Stimulated activated CD8-positive, alpha-beta memory T cell treated with anti-CD3 and anti-CD28 coated beads, Interleukin-15, amount 100 ng/mL, for 48 hours (primary cell): ENCODE data around the gene ZPLD1.

ENCODE experiments used
- DNase-seq, 2 donors: peaks; one replicate each; pipeline ENCODE4 v3.0.0-alpha.2; 2020; ENCODE audit warnings: low read depth in 2 of 2

Gene ZPLD1

GRCh38 chr3:102434715-102435114 lies at the start of gene ZPLD1:
Gene ZPLD1, plus strand, starts transcription at chr3:102435015. Its CDS starts 3,473 bp downstream, at chr3:102438488.
- DNase-seq, result no peak

GRCh38 chr3:102390171-102390864 lies 44.5 kb upstream of the ZPLD1 start:
- DNase-seq, result no peak

GRCh38 chr3:102390916-102391315 lies 43.9 kb upstream of the ZPLD1 start:
- no peak for DNase-seq

GRCh38 chr3:102391491-102391890 lies 43.3 kb upstream of the ZPLD1 start:
- no peak for DNase-seq

GRCh38 chr3:102394517-102394916 lies 40.3 kb upstream of the ZPLD1 start:
- no peak for DNase-seq

- DNase-seq, result no peak
These were observed 36.6 kb upstream of the ZPLD1 start for GRCh38 chr3:102398176-102398575.

GRCh38 chr3:102398666-102399065 lies 36.1 kb upstream of the ZPLD1 start:
- no peak for DNase-seq

GRCh38 chr3:102400142-102400541 lies 34.7 kb upstream of the ZPLD1 start:
- no peak for DNase-seq

- no peak for DNase-seq
These were observed 34.0 kb upstream of the ZPLD1 start for GRCh38 chr3:102400766-102401165.

- DNase-seq, result no peak
These were observed 24.2 kb upstream of the ZPLD1 start for GRCh38 chr3:102410616-102411015.

- DNase-seq, result no peak
These were observed 19.3 kb upstream of the ZPLD1 start for GRCh38 chr3:102415553-102415952.

- no peak for DNase-seq
These were observed 15.0 kb upstream of the ZPLD1 start for GRCh38 chr3:102419786-102420185.

GRCh38 chr3:102441832-102442231 lies 7.0 kb downstream of the ZPLD1 start:
- no peak for DNase-seq

GRCh38 chr3:102443021-102443420 lies 8.2 kb downstream of the ZPLD1 start:
- no peak for DNase-seq

- no peak for DNase-seq
These were observed 9.3 kb downstream of the ZPLD1 start for GRCh38 chr3:102444101-102444500.

- DNase-seq, result no peak
These were observed 12.5 kb downstream of the ZPLD1 start for GRCh38 chr3:102447272-102447671.

- DNase-seq, result no peak
These were observed 14.5 kb downstream of the ZPLD1 start for GRCh38 chr3:102449341-102449740.

GRCh38 chr3:102449930-102450329 lies 15.1 kb downstream of the ZPLD1 start:
- no peak for DNase-seq

GRCh38 chr3:102450976-102451375 lies 16.2 kb downstream of the ZPLD1 start:
- DNase-seq, result no peak

GRCh38 chr3:102451543-102451942 lies 16.7 kb downstream of the ZPLD1 start:
- DNase-seq, result no peak

GRCh38 chr3:102454181-102454580 lies 19.4 kb downstream of the ZPLD1 start:
- DNase-seq, result no peak

GRCh38 chr3:102457644-102458043 lies 22.8 kb downstream of the ZPLD1 start:
- no peak for DNase-seq

GRCh38 chr3:102460579-102460978 lies 25.8 kb downstream of the ZPLD1 start:
- no peak for DNase-seq

- DNase-seq, result no peak
These were observed 29.4 kb downstream of the ZPLD1 start for GRCh38 chr3:102464261-102464660.
